AG10803 (cell line): ENCODE data around the gene PEPD.

Experiments used
- DNase-seq: peaks from one replicate; pipeline ENCODE4 v3.0.0; 2010; ENCODE audit warnings: low read depth
- H3K4me3 ChIP-seq: 2 replicates; pipeline ENCODE4 v1.5.1; 2011; ENCODE audit warnings: mild to moderate bottlenecking, low read length, control low read depth
- TF ChIP-seq, protein P1 (sequence below): conservative IDR thresholded peaks from 2 replicates; pipeline ENCODE4 v1.5.1; 2011; ENCODE audit warnings: mild to moderate bottlenecking, low read length, control low read depth, inconsistent platforms

PEPD gene

DNA sequence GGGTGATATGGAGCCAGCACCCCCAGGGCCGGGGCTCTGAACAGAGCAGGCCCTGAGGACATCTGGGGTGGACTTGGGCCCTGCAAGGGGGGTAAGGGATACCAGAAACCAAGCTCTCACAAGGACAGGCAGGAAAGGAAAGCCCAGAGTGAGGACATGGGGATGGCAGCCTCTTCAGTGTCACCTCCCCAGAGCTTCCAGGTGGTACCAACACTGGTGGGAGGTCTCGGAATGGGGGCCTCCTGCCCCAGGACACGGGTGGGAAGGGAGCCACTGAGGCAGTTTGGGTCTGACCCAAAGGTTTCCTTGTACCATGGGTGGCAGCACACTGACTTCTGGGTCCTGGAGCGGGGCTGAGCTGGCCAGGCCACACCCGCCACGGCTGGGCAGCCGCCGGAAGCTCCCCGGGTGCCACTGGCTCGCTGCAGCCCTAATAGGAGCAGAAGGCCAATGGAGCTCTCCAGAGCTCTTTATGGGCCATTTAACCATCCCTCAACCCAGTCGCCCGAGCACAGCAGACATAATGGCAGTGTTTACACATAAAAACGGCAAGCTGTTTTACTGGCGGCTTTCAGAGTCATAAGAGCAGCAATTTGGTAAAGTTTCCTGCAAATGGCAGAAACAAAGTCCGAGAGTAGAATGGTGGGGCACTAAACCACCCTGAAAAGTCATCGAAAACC is 59.3 kb downstream of the PEPD start:
- TF ChIP-seq, protein P1, sequence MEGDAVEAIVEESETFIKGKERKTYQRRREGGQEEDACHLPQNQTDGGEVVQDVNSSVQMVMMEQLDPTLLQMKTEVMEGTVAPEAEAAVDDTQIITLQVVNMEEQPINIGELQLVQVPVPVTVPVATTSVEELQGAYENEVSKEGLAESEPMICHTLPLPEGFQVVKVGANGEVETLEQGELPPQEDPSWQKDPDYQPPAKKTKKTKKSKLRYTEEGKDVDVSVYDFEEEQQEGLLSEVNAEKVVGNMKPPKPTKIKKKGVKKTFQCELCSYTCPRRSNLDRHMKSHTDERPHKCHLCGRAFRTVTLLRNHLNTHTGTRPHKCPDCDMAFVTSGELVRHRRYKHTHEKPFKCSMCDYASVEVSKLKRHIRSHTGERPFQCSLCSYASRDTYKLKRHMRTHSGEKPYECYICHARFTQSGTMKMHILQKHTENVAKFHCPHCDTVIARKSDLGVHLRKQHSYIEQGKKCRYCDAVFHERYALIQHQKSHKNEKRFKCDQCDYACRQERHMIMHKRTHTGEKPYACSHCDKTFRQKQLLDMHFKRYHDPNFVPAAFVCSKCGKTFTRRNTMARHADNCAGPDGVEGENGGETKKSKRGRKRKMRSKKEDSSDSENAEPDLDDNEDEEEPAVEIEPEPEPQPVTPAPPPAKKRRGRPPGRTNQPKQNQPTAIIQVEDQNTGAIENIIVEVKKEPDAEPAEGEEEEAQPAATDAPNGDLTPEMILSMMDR, result no peak
- no peak for DNase-seq

DNA sequence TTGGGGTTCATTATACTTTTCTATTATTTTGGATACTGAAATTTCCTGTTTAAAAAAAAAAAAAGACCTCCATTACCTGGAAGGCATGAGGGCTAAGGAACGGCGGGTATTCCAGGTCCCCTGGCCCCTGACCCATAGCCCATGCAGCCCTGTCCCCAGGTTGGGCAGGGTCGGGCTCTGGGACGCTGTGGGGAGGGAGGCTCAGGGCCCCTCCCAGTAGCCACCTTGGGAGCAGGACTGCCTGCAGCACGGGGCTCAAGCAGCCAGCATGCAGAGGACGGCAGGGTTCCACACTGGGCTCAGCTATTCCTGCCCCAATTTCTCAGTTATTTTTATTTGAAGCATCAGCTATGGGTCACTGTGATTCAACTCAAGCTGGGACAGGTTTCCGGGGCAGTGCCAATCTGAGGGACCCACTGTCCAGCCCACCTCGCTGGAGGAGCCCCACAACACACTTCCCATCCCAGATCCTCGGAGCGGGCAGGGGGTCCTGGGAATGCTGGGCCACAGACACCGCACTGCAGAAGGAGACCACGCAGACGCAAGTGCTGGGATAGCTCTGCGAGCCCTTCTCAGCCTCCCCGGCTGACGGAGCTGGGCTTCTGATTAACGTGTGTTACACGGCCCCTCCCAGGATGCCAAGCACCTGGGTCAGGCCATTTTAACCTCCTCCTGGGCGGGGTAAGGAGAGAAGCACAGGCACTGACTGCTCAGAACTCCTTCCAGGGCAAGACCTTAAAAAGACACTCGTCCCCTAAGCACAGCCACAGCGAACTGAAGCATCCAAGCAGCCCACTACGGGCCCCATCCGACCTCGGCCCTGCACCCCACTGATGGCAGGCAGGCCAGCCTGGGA is 60.1 kb downstream of the PEPD start:
- DNase-seq, result no peak
- no peak overlapping the region for H3K4me3 ChIP-seq
- TF ChIP-seq, protein P1, result no peak

More for the DNA sequence above, 59.3 kb downstream of the PEPD start:
- H3K4me3 ChIP-seq, result no peak overlapping the region

DNA sequence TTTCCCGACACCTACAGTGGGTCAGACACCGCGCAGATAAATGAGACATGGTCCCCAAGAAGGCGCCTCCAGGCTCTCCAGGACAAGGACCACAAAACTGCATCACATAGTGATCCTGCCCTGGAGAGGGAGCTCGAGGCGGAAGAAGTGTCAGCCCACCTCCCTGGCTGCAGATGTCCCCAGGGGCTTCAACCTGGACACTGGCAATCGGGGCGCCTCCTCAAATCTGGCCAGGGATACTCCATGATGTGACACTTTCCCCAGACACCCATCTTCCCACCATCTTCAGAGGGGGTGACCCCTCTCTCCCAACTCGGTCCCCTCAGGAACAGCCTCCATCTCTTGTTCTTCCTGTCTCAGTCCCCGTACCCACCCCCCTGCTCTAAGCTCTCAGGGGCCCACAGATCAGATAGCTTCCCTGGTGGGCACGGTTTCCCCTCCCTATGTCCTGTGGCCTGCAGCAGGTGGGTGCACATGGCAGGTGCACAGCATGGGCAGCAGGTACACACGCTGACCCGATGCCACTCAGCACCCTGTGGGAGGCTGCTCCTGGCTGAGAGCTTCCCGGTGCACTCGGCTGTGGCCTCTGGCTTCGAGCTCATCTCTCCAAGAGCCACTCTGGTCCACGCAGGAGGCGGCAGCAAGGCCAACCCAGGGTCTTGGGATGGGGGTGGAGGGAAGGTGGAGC is 61.2 kb downstream of the PEPD start:
- H3K4me3 ChIP-seq, result no peak overlapping the region
- DNase-seq, result no peak
- TF ChIP-seq, protein P1, result no peak

DNA sequence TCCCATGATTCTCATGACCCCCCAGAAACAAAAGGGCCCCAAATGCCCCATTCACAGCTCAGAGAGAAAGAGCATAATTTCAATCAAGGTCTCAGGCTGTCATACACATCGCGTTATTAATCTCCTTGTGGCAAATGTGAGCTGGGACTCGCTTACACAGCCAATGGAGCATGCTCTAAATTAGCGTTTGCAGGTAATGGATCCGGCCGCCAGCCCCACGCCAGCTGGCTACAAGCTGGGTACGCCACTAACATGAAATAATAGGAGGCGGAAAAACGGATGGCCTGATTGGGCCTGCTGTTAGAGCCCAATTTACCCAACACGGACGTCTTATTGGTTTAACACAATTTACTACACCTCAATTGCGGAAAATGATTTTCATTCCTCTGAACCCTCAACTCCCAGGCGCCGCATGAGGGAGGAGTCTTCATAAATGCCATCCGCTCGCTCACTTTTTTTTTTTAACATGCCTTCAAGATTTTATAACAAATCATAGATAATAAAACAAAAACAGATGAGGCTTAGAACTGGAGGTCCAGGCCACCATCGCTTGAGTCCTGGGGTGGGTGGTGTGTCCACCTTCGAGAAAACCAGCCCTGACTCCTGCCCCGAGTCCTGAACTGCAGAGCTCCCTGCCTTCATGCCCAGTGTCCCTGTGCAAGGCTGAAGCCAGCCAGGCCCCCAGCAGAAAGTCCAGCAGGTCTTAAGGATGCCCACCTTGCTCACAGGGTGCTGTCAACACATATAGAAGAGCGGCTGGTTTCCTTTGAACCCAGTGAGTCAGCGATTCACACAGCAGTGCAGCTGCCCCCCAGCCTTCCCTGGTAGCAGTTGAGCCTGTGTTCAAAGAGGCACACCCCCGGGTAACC is 62.1 kb downstream of the PEPD start:
- TF ChIP-seq, protein P1, result no peak
- no peak overlapping the region for H3K4me3 ChIP-seq
- DNase-seq, result no peak

DNA sequence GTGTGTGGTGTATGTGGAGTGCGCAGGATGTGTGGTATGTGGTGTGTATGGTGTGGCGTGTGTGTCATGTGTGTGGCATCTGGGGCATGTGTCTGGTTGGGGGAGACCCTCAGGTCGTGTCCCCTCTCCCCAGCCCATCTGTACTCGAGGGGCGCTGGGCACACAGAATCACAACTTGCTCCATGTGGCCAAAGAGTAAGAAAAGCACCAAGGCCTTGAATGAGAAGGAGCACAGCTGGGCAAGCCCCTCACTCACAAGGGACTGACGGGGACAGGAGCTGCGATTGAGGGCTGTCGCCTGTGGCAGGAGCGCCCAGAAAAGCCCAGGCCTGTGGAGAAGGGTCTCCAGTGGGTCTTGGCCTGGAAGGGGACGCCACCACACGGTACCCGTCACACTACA is 62.8 kb downstream of the PEPD start:
- TF ChIP-seq, protein P1, result no peak
- DNase-seq, result no peak
- H3K4me3 ChIP-seq, result no peak overlapping the region

DNA sequence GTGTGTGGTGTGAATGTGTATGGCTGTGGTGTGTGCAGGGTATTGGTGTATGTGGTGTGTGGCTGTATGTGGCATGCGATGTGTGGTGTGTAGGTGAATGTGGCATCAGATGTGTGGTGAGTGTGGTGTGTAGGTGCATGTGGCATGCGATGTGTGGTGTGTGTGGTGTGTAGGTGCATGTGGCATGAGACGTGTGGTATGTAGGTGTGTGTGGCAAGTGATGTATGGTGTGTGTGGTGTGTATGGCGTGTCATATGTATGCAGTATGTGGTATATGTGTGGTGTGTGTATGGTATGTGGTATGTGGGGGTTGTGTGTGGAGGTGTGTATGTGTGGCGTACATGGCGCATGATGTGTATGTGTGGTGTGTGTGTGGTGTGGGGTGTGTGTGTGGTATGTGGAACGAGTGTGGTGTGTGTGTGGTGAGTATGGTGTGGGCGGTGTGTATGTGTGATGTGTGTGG is 63.4 kb downstream of the PEPD start:
- TF ChIP-seq, protein P1, result no peak
- H3K4me3 ChIP-seq, result no peak overlapping the region
- no peak for DNase-seq
